Endodermal cell (in vitro differentiated cells): Measurements from ENCODE around the gene SLC25A22. TPM values are rescaled to one million over a fixed set of nuclear protein-coding genes. Genes with fewer than 3 reads are reported as not detected.
A peak's percentile ranks its signal among the peaks of the same experiment; 100 is the strongest.

Experiments
- DNase-seq: peaks from one replicate; pipeline ENCODE4 v3.0.0-alpha.2; 2017
- H3K27ac ChIP-seq: 2 replicates; pipeline ENCODE4 v1.5.1; 2013; ENCODE audit warnings: mild to moderate bottlenecking, low read depth, low read length, moderate library complexity
- H3K27me3 ChIP-seq: 2 replicates; pipeline ENCODE4 v1.6.1; 2013; ENCODE audit warnings: mild to moderate bottlenecking, low read length, moderate library complexity; ENCODE audit not compliant: insufficient read depth, control insufficient read depth, poor library complexity, severe bottlenecking
- H3K36me3 ChIP-seq: 2 replicates; pipeline ENCODE4 v1.7.0; 2013; ENCODE audit warnings: mild to moderate bottlenecking, low read length, moderate library complexity; ENCODE audit not compliant: control insufficient read depth, insufficient read depth
- H3K4me1 ChIP-seq: one replicate; pipeline ENCODE4 v1.7.0; 2013; ENCODE audit warnings: low read length; ENCODE audit not compliant: control insufficient read depth, insufficient read depth
- H3K4me3 ChIP-seq: 2 replicates; pipeline ENCODE4 v1.5.1; 2013; ENCODE audit warnings: mild to moderate bottlenecking, low read length, moderate library complexity
- H3K9ac ChIP-seq: 2 replicates; pipeline ENCODE4 v1.6.1; 2013; ENCODE audit warnings: mild to moderate bottlenecking, low read length, moderate library complexity; ENCODE audit not compliant: poor library complexity, severe bottlenecking; ENCODE audit errors: extremely low read depth
- H3K9me3 ChIP-seq: 2 replicates; pipeline ENCODE4 v1.6.1; 2013; ENCODE audit warnings: mild to moderate bottlenecking, low read length, moderate library complexity; ENCODE audit not compliant: control insufficient read depth
- H3K27ac Mint-ChIP-seq: 2 replicates; pipeline ENCODE4 v1.8.0; 2020; ENCODE audit warnings: mixed read lengths
- H3K27me3 Mint-ChIP-seq: 2 replicates; pipeline ENCODE4 v1.8.0; 2021; ENCODE audit warnings: mild to moderate bottlenecking, mixed read lengths; ENCODE audit not compliant: insufficient read depth
- H3K36me3 Mint-ChIP-seq: 2 replicates; pipeline ENCODE4 v1.8.0; 2020; ENCODE audit warnings: low read depth, mixed read lengths
- H3K4me1 Mint-ChIP-seq: 2 replicates; pipeline ENCODE4 v1.8.0; 2020; ENCODE audit warnings: mixed read lengths
- H3K4me3 Mint-ChIP-seq: 2 replicates; pipeline ENCODE4 v1.8.0; 2020; ENCODE audit warnings: mild to moderate bottlenecking, moderate library complexity, mixed read lengths
- H3K9me3 Mint-ChIP-seq: 2 replicates; pipeline ENCODE4 v1.8.0; 2020; ENCODE audit warnings: mild to moderate bottlenecking, mixed read lengths
- WGBS, 2 experiments: methylation state at CpG; one replicate each; pipeline versions ENCODE4 v1.1.5 to v1.1.7; 2013; ENCODE audit warnings: missing lambda C conversion rate in 2 of 2, mixed read lengths in 1 of 2; ENCODE audit not compliant: insufficient coverage in 1 of 2, insufficient read length in 1 of 2; 5-methylcytosine and 5-hydroxymethylcytosine counted together
- total RNA-seq, 2 donors: library from RNA; stranded (reverse); fragmentation: NEBNext Ultra II Directional in 1 of 2; extraction: Animal tissue kit (Norgen Biotek cat#: 25700) in 1 of 2; gene quantifications; 2 replicates in 1 of 2; 3 replicates in 1 of 2; pipeline ENCODE4 v1.2.1, GENCODE V29; 2021
- TF ChIP-seq, protein P1 (sequence below): fragments of 200-600 bp; sonication (generic); conservative IDR thresholded peaks from 2 replicates; pipeline ENCODE4 v1.5.0; 2021; ENCODE audit warnings: antibody characterized with exemption, mild to moderate bottlenecking

The SLC25A22 gene
- total RNA-seq, 2 donors from 2014 or later: 46.5 to 56.2 TPM

DNA sequence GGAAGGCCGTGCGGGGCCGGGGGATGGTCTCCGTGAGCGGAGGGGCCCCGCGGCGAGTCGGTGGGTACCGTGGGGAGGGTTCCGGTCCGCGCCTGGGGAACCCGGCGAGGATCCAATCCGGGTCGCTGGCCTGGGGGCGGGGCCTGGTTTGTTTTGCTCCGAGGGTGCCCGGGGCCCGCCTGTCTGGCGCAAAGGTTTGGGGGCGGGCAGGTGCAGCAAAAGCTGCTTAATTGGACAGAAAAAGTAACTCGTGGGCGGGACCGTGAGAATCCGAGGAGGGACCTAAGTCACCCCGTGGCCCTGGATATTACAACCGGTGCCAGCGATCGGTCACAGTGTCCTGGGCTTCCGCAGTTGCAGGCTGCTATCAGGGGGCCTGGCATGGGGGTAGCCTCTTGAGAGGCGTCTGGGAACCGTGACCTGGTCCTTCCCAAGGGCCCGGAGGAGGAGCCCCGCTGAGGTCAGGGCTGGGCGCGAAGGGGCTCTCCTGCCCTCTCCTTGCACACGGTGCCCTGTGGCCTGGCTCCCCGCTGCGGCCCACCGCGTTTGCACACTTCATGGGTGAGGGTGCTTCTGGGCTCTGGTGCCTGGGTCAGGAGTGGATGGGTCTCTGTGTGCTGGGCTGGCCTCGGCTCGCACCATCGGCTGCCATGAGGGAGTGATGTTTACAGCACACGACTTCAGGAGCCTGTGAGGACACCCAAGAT lies 22.0 kb upstream of the SLC25A22 start:
- no peaks in the 10 kb centered on the region for H3K4me1 Mint-ChIP-seq

DNA sequence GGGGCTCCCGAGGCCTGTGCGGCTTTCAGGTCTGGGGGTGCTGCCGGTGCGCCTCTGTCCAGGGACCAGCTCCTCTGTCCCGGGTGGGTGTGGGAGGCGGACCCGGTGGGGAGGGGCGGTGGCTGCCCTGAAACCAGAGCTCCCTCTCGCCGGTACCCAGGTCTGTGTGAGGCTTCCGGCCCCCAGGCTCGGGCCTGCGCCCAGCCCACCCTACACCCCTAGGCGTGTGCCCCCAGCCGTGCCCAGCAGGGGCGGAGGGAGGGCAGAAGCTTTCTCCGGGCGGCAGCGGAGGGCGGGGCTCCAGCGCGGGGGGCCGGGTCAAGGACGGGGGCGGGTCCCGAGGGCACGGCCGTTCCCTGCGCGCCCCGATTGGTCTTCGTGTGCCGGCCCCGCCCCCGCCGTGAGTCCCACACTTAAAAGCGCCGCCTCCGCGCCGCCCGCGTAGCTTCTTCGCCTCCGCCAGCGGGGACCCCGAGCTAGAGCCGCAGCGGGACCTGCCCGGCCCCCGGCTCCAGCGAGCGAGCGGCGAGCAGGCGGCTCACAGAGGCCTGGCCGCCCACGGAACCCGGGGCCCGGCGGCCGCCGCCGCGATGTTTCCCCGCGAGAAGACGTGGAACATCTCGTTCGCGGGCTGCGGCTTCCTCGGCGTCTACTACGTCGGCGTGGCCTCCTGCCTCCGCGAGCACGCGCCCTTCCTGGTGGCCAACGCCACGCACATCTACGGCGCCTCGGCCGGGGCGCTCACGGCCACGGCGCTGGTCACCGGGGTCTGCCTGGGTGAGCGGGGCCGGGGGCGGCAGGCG lies 21.2 kb upstream of the SLC25A22 start:
- Mint-ChIP-seq H3K9me3 (no peaks in the 10 kb centered on the region), H3K27ac (no peak overlapping the region), H3K4me3 (peak overlapping the region; percentile 70), H3K4me1 (no peaks in the 10 kb centered on the region), H3K36me3 (peaks cover 6% of the 10 kb centered on the region), H3K27me3 (no peaks in the 10 kb centered on the region)
- peak; percentile 96 for DNase-seq
- whole genome bisulfite sequencing, 2 experiments: 0 to 4% methylated on average over 23 to 96 of the region's 96 CpGs
- no peaks in the 10 kb centered on the region for H3K27me3 ChIP-seq
- H3K9me3 ChIP-seq: no peaks in the 10 kb centered on the region
- H3K4me1 ChIP-seq: no peaks in the 10 kb centered on the region
- H3K27ac ChIP-seq: no peak overlapping the region
- H3K36me3 ChIP-seq: no peaks in the 10 kb centered on the region
- H3K4me3 ChIP-seq: peak overlapping the region; percentile 81
- TF ChIP-seq, protein P1, sequence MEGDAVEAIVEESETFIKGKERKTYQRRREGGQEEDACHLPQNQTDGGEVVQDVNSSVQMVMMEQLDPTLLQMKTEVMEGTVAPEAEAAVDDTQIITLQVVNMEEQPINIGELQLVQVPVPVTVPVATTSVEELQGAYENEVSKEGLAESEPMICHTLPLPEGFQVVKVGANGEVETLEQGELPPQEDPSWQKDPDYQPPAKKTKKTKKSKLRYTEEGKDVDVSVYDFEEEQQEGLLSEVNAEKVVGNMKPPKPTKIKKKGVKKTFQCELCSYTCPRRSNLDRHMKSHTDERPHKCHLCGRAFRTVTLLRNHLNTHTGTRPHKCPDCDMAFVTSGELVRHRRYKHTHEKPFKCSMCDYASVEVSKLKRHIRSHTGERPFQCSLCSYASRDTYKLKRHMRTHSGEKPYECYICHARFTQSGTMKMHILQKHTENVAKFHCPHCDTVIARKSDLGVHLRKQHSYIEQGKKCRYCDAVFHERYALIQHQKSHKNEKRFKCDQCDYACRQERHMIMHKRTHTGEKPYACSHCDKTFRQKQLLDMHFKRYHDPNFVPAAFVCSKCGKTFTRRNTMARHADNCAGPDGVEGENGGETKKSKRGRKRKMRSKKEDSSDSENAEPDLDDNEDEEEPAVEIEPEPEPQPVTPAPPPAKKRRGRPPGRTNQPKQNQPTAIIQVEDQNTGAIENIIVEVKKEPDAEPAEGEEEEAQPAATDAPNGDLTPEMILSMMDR: no peak
- peak overlapping the region; percentile 63 for H3K9ac ChIP-seq

More for the DNA sequence above, 22.0 kb upstream of the SLC25A22 start:
- Histone ChIP-seq H3K9ac (peak overlapping the region; percentile 63), H3K27me3 (peaks cover under 1% of the 10 kb centered on the region), H3K36me3 (no peaks in the 10 kb centered on the region), H3K9me3 (no peaks in the 10 kb centered on the region), H3K4me3 (peak overlapping the region; percentile 81), H3K4me1 (no peaks in the 10 kb centered on the region), H3K27ac (no peak overlapping the region)
- H3K4me3 Mint-ChIP-seq: peak overlapping the region; percentile 70
- peak; percentile 94 for DNase-seq
- 12 to 22% methylated on average over 10 to 47 of the region's 47 CpGs for WGBS, 2 experiments
- TF ChIP-seq, protein P1: no peak
- H3K27me3 Mint-ChIP-seq: no peaks in the 10 kb centered on the region
- H3K36me3 Mint-ChIP-seq: peaks cover 11% of the 10 kb centered on the region
- no peaks in the 10 kb centered on the region for H3K9me3 Mint-ChIP-seq
- H3K27ac Mint-ChIP-seq: no peak overlapping the region

DNA sequence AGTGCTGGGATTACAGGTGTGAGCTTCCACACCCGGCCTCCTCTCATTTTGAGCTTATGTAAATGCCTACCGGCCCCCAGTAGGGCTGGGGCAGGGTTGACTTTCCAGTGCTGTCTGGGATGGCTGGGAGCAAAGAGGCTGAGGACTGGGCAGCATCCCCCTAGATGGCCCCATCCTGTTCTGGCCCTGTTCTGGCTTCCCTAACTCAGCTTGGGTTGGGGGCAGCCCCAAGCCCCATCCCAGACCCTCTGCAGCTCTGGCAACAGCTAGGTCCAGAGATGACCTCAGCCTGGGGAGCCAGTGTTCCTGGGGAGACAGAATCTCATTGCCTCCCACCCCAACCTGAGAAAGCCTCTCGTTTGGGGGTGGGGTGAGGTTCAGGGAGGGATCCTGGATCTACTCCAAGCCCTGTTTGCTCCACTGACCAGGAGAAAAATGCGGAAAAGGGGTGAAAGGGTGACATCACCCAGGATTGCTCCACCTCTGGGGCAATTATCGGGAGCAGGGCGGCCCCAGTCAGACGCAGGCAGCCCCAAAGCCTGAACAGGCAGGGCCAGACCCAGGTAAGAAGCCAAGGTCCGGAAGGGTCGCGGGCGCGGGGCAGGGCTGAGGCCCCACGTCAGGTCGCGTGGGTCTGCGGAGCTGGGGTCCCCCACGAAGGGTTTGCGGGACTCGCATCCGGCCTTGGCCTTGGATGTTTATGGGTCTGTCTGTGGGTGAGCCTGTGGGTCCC lies 20.5 kb upstream of the SLC25A22 start, which contains the start of gene PNPLA2:
TSS of gene PNPLA2 (plus strand) at position 519 of the 733 bp plus-strand sequence. CDS start 805 bp downstream, outside the sequence.
- peaks cover 6% of the 10 kb centered on the region for H3K36me3 ChIP-seq
- Mint-ChIP-seq H3K4me1 (no peaks in the 10 kb centered on the region), H3K4me3 (peak within 1 kb of the TSS; percentile 70), H3K27me3 (no peaks in the 10 kb centered on the region), H3K9me3 (no peaks in the 10 kb centered on the region), H3K27ac (no peak within 1 kb of the TSS), H3K36me3 (peaks cover 9% of the 10 kb centered on the region)
- peak within 1 kb of the TSS; percentile 81 for H3K4me3 ChIP-seq
- H3K9me3 ChIP-seq: no peaks in the 10 kb centered on the region
- DNase-seq: no peak
- TF ChIP-seq, protein P1: no peak
- H3K9ac ChIP-seq: peak within 1 kb of the TSS; percentile 63
- no peak within 1 kb of the TSS for H3K27ac ChIP-seq
- 67 to 71% methylated on average over 9 to 20 of the region's 20 CpGs for WGBS, 2 experiments
- no peaks in the 10 kb centered on the region for H3K27me3 ChIP-seq
- no peaks in the 10 kb centered on the region for H3K4me1 ChIP-seq
